Heart left ventricle (tissue), 16 donors: ENCODE measurements around the gene SEMA3F. TPM values are rescaled to one million over a fixed set of nuclear protein-coding genes. Genes with fewer than 3 reads are reported as not detected.

Experiments used
- ATAC-seq, 4 donors: fragments of 200-7000 bp; cut with Tn5 transposase; one replicate each; pipeline ENCODE4 v1.9.1; 2020 to 2022; ENCODE audit warnings: moderate library complexity in 4 of 4, mild to moderate bottlenecking in 3 of 4, moderate number of reproducible peaks in 1 of 4
- DNase-seq, 5 donors: peaks; one replicate each; pipeline ENCODE4 v3.0.0-alpha.2; 2020
- H3K27ac ChIP-seq, 12 donors: fragments of 200-600 bp; sonication (generic) in 4 of 12; one replicate each; pipeline versions ENCODE4 v1.5.0 to v1.8.0; 2016 to 2022; ENCODE audit warnings: mild to moderate bottlenecking in 2 of 12
- H3K27me3 ChIP-seq, 9 donors: fragments of 200-600 bp; sonication (generic) in 2 of 9; one replicate each; pipeline versions ENCODE4 v1.5.1 to v1.8.0; 2016 to 2022; ENCODE audit warnings: mild to moderate bottlenecking in 3 of 9
- H3K36me3 ChIP-seq, 9 donors: fragments of 200-600 bp; sonication (generic) in 2 of 9; one replicate each; pipeline versions ENCODE4 v1.5.0 to v1.8.0; 2018 to 2022; ENCODE audit warnings: mild to moderate bottlenecking in 2 of 9
- H3K4me1 ChIP-seq, 12 donors: fragments of 200-600 bp; sonication (generic) in 4 of 12; one replicate each; pipeline versions ENCODE4 v1.5.0 to v1.8.0; 2016 to 2022; ENCODE audit warnings: mild to moderate bottlenecking in 3 of 12
- H3K4me3 ChIP-seq, 12 donors: fragments of 200-600 bp; sonication (generic) in 4 of 12; one replicate each; pipeline versions ENCODE4 v1.5.0 to v1.8.0; 2017 to 2022; ENCODE audit warnings: mild to moderate bottlenecking in 9 of 12, moderate library complexity in 4 of 12
- H3K9me3 ChIP-seq, 12 donors: fragments of 200-600 bp; sonication (generic) in 4 of 12; one replicate each; pipeline versions ENCODE4 v1.5.0 to v1.8.0; 2016 to 2022; ENCODE audit warnings: mild to moderate bottlenecking in 1 of 12
- CTCF ChIP-seq, 12 donors: fragments of 200-600 bp; sonication (generic) in 4 of 12; IDR thresholded peaks; one replicate each; pipeline versions ENCODE4 v1.5.0 to v1.8.0; 2018 to 2022; ENCODE audit warnings: antibody characterized with exemption in 12 of 12, mild to moderate bottlenecking in 5 of 12
- POLR2A ChIP-seq, 2 donors: fragments of 450-650 bp; IDR thresholded peaks; one replicate each; pipeline ENCODE4 v1.6.1; 2017; ENCODE audit warnings: antibody characterized with exemption in 2 of 2, mild to moderate bottlenecking in 2 of 2, moderate library complexity in 2 of 2
- WGBS, 4 donors: extraction: QIAGEN DNeasy Blood & Tissue Kit in 2 of 4; methylation state at CpG; one replicate each; pipeline versions ENCODE4 v1.1.5 to v1.1.7; 2013 to 2018; 5-methylcytosine and 5-hydroxymethylcytosine counted together
- intact Hi-C, 10 donors: fragments of 100-400 bp; cut with DNase I; formaldehyde crosslinking; loops; one replicate each; pipeline versions ENCODE4 v1.11.1 to v1.14.2; 2022
- polyA plus RNA-seq, 2 donors: library from polyadenylated mRNA; stranded (reverse); fragments of 200-250 nt; gene quantifications; one replicate each; pipeline ENCODE4 v1.2.3, GENCODE V29; 2013
- total RNA-seq, 9 donors: library from RNA; depleted of rRNA in 2 of 9; stranded (reverse); fragments of >200 nt in 2 of 9; fragmentation: NEBNext Ultra II Directional in 3 of 9; extraction: Animal tissue kit (Norgen Biotek cat#: 25700) in 3 of 9; gene quantifications; one replicate each; pipeline versions ENCODE4 v1.1.0 to v1.2.4, GENCODE V29; 2016 to 2023
- donor health status: ischemic (EF 13 %, LVEDD 7.1; RV severe dilation, severe dysfunction).
- donor health status: healthy with polysubstance abuse.
- donor health status: DM: no; HTN: yes; CAD: no.
- donor health status: DM: no; HTN: no; CAD: no.
- donor health status: ischemic (EF 25% LVEDD 6.9; RV normal size, moderate dysfunction).
- donor health status: ischemic (EF 25% LVEDD 5.7; RV mildly dilated, moderate dysfunction).
- donor health status: healthy.
- donor health status: DM: yes; HTN: yes; CAD: no.
- donor health status: ischemic (EF 35%, LVEDD 5.7; RV mildly dilated, moderate dysfunction).
- donor health status: nonischemic (EF 11% LVEDD 7.7; RV severe dilation, severe dysfunction).
- donor health status: DM: yes; HTN: yes; CAD: no.
- donor health status: PGD.
- donor health status: ischemic (EF 29% LVEDD 5.4; RV normal size, mild dysfunction).
- donor health status: nonischemic (EF 23%, LVEDD 6.1; RV moderate dilation, normal function).

SEMA3F gene
- total and polyA plus RNA-seq, 11 donors, result 6.1 to 94.1 (median 11.3) TPM

- Histone ChIP-seq H3K27ac (peak overlapping the region; percentile 34 to 92 (median 84)), H3K9me3 (no peaks in the 10 kb centered on the region), H3K4me3 (no peak overlapping the region), H3K27me3 (no peaks in the 10 kb centered on the region), H3K4me1 (peaks cover 26 to 100% (median 89%) of the 10 kb centered on the region in 12 donors), H3K36me3 (no peaks in the 10 kb centered on the region)
- no peak for ATAC-seq
- 47 to 67% (median 55%) methylated on average over 7 to 8 of the region's 8 CpGs for WGBS, 4 donors
- intact Hi-C loops, result no loop called here
- peak in 3 of 5 donors; percentile 50 to 71 (median 61) for DNase-seq
- no peak for TF ChIP-seq POLR2A (IDR thresholded peaks at IDR 0.05)
Observed at GRCh38 chr3:50163572-50164455, 8.7 kb downstream of the SEMA3F start.

GRCh38 chr3:50164481-50164880 is 9.4 kb downstream of the SEMA3F start:
- no peak overlapping the region for H3K4me3 ChIP-seq
- intact Hi-C loops, result no loop called here
- ATAC-seq, result no peak

GRCh38 chr3:50164984-50165909 is 10.1 kb downstream of the SEMA3F start:
- peak overlapping the region in 1 of 12 donors; percentile 12 for H3K4me3 ChIP-seq
- peaks cover 26 to 100% (median 89%) of the 10 kb centered on the region in 12 donors for H3K4me1 ChIP-seq
- no peaks in the 10 kb centered on the region for H3K27me3 ChIP-seq
- H3K27ac ChIP-seq, result peak overlapping the region; percentile 31 to 92 (median 84)
- 8 to 19% (median 14%) methylated on average over 5 to 7 of the region's 7 CpGs for WGBS, 4 donors
- intact Hi-C loops, result no loop called here
- H3K9me3 ChIP-seq, result no peaks in the 10 kb centered on the region
- DNase-seq (peak in 2 of 5 donors; percentile 50 to 65), ATAC-seq (peak in 3 of 4 donors; percentile 9 to 26 (median 10))
- no peaks in the 10 kb centered on the region for H3K36me3 ChIP-seq
- TF ChIP-seq POLR2A (IDR thresholded peaks at IDR 0.05) (no peak), CTCF (IDR thresholded peaks at IDR 0.05) (no peak)

More at GRCh38 chr3:50164481-50164880, 9.4 kb downstream of the SEMA3F start:
- no peak for TF ChIP-seq CTCF (IDR thresholded peaks at IDR 0.05)
- TF ChIP-seq POLR2A (IDR thresholded peaks at IDR 0.05), result no peak
- no peaks in the 10 kb centered on the region for H3K9me3 ChIP-seq
- H3K36me3 ChIP-seq, result no peaks in the 10 kb centered on the region
- DNase-seq, result no peak
- peaks cover 26 to 100% (median 91%) of the 10 kb centered on the region in 12 donors for H3K4me1 ChIP-seq
- H3K27me3 ChIP-seq, result no peaks in the 10 kb centered on the region
- 40 to 53% (median 47%) methylated on average over 1 of the region's 1 CpG for whole genome bisulfite sequencing, 4 donors
- peak overlapping the region; percentile 31 to 92 (median 84) for H3K27ac ChIP-seq

- TF ChIP-seq CTCF (IDR thresholded peaks at IDR 0.05), result no peak
- no peak for TF ChIP-seq POLR2A (IDR thresholded peaks at IDR 0.05)
- intact Hi-C loops, result no loop called here
- DNase-seq, result peak in 2 of 5 donors; percentile 43 to 60
- Histone ChIP-seq H3K9me3 (no peaks in the 10 kb centered on the region), H3K4me3 (peak overlapping the region in 1 of 12 donors; percentile 15), H3K4me1 (peaks cover 29 to 99% (median 86%) of the 10 kb centered on the region in 12 donors), H3K27me3 (no peaks in the 10 kb centered on the region), H3K36me3 (no peaks in the 10 kb centered on the region), H3K27ac (peak overlapping the region; percentile 27 to 92 (median 84))
- ATAC-seq, result peak in 2 of 4 donors; percentile 18 to 21
- WGBS, 4 donors, result 17 to 34% (median 27%) methylated on average over 15 of the region's 15 CpGs
Observed at GRCh38 chr3:50165910-50166538, 10.9 kb downstream of the SEMA3F start.
